Activated CD4-positive, alpha-beta T cell treated with anti-CD3 and anti-CD28 coated beads, Interleukin-2, amount 10 ng/mL, durations not matched to agents 7 days and 5 days (primary cell): ENCODE data around the gene ETNPPL. TPM values are rescaled to one million over a fixed set of nuclear protein-coding genes. Genes with fewer than 3 reads are reported as not detected.
"Not testable (repeated sequence)": the region's sequence is repeated elsewhere in the genome, so short reads cannot be mapped to it uniquely, and the experiment has no call there.

Source experiments
- CTCF ChIA-PET: fragments of 350-600 bp; sonication (Branson Sonifier 250); formaldehyde crosslinking; loops from one replicate; lab custom pipeline; 2021; ENCODE audit warnings: antibody characterized with exemption; lab: Charles Lee
- POLR2A ChIA-PET: fragments of 350-600 bp; sonication (Branson Sonifier 250); formaldehyde crosslinking; loops from one replicate; lab custom pipeline; 2021; ENCODE audit warnings: antibody characterized with exemption; lab: Charles Lee
- DNase-seq: peaks from one replicate; pipeline ENCODE4 v3.0.0-alpha.2; 2020
- H3K27ac Mint-ChIP-seq: one replicate; pipeline ENCODE4 v1.8.0; 2021; ENCODE audit warnings: mild to moderate bottlenecking, moderate library complexity, mixed read lengths
- H3K27me3 Mint-ChIP-seq: one replicate; pipeline ENCODE4 v1.8.0; 2021; ENCODE audit warnings: mixed read lengths
- H3K36me3 Mint-ChIP-seq: one replicate; pipeline ENCODE4 v1.8.0; 2021; ENCODE audit warnings: low read depth, mixed read lengths
- H3K4me1 Mint-ChIP-seq: one replicate; pipeline ENCODE4 v1.8.0; 2021; ENCODE audit warnings: mixed read lengths
- H3K4me3 Mint-ChIP-seq: one replicate; pipeline ENCODE4 v1.8.0; 2021; ENCODE audit warnings: mild to moderate bottlenecking, moderate library complexity, mixed read lengths
- H3K9me3 Mint-ChIP-seq: one replicate; pipeline ENCODE4 v1.8.0; 2021; ENCODE audit warnings: mixed read lengths
- total RNA-seq, 2 experiments: library from RNA; stranded (reverse); gene quantifications; one replicate each; pipeline ENCODE4 v1.2.3, GENCODE V29; 2021

ETNPPL gene
- total RNA-seq, 2 experiments from 2014 or later, result not detected

GRCh38 chr4:108746511-108746910 is 16.3 kb downstream of the ETNPPL start:
- Mint-ChIP-seq H3K4me3 (no peak overlapping the region), H3K4me1 (peaks cover 7% of the 10 kb centered on the region), H3K36me3 (no peaks in the 10 kb centered on the region), H3K27ac (no peak overlapping the region), H3K27me3 (peaks cover 12% of the 10 kb centered on the region), H3K9me3 (no peaks in the 10 kb centered on the region)
- POLR2A ChIA-PET, result no interaction called here
- CTCF ChIA-PET, result no interaction called here
- DNase-seq, result no peak

GRCh38 chr4:108744307-108744706 is 18.5 kb downstream of the ETNPPL start:
- CTCF ChIA-PET, result interaction anchor here (0.6 to 0.7 kb wide), 2 partner anchors 284 to 560 kb away, joined by 4 to 5 read pairs; no protein-coding TSS in a partner anchor

GRCh38 chr4:108742451-108743420 is 20.1 kb downstream of the ETNPPL start:
- Mint-ChIP-seq H3K36me3 (no peaks in the 10 kb centered on the region), H3K4me1 (peaks cover 7% of the 10 kb centered on the region), H3K27ac (no peak overlapping the region), H3K9me3 (no peaks in the 10 kb centered on the region), H3K27me3 (peaks cover 8% of the 10 kb centered on the region), H3K4me3 (no peak overlapping the region)
- CTCF ChIA-PET, result no interaction called here
- no peak for DNase-seq
- POLR2A ChIA-PET, result no interaction called here

More at GRCh38 chr4:108744307-108744706, 18.5 kb downstream of the ETNPPL start:
- DNase-seq, result no peak
- Mint-ChIP-seq H3K36me3 (no peaks in the 10 kb centered on the region), H3K9me3 (no peaks in the 10 kb centered on the region), H3K27ac (no peak overlapping the region), H3K4me1 (peaks cover 7% of the 10 kb centered on the region), H3K27me3 (peaks cover 10% of the 10 kb centered on the region), H3K4me3 (no peak overlapping the region)
- POLR2A ChIA-PET, result no interaction called here

- no peak overlapping the region for H3K27ac Mint-ChIP-seq
- H3K36me3 Mint-ChIP-seq, result no peaks in the 10 kb centered on the region
- H3K4me1 Mint-ChIP-seq, result no peaks in the 10 kb centered on the region
- peaks cover 10% of the 10 kb centered on the region for H3K27me3 Mint-ChIP-seq
- ChIA-PET CTCF (interaction anchor here (0.8 kb wide), 1 partner anchor 20 kb away, joined by 3 read pairs; no protein-coding TSS in a partner anchor), POLR2A (interaction anchor here (0.7 kb wide), 1 partner anchor 46 kb away, joined by 3 read pairs; no protein-coding TSS in a partner anchor)
- no peak overlapping the region for H3K4me3 Mint-ChIP-seq
- no peak for DNase-seq
- H3K9me3 Mint-ChIP-seq, result no peaks in the 10 kb centered on the region
These were observed 24.7 kb downstream of the ETNPPL start for GRCh38 chr4:108738003-108738706.

GRCh38 chr4:108731006-108731405 is 31.8 kb downstream of the ETNPPL start:
- Mint-ChIP-seq H3K9me3 (peaks cover 6% of the 10 kb centered on the region), H3K27me3 (peaks cover 1% of the 10 kb centered on the region)

GRCh38 chr4:108730579-108730978 is 32.3 kb downstream of the ETNPPL start:
- peaks cover 6% of the 10 kb centered on the region for H3K9me3 Mint-ChIP-seq
- H3K27me3 Mint-ChIP-seq, result no peaks in the 10 kb centered on the region
- no peak overlapping the region for H3K27ac Mint-ChIP-seq
- POLR2A ChIA-PET, result no interaction called here
- H3K4me3 Mint-ChIP-seq, result no peak overlapping the region
- no peak for DNase-seq
- peaks cover 1% of the 10 kb centered on the region for H3K36me3 Mint-ChIP-seq
- CTCF ChIA-PET, result no interaction called here
- no peaks in the 10 kb centered on the region for H3K4me1 Mint-ChIP-seq

More at GRCh38 chr4:108731006-108731405, 31.8 kb downstream of the ETNPPL start:
- no peak overlapping the region for H3K4me3 Mint-ChIP-seq
- H3K4me1 Mint-ChIP-seq, result no peaks in the 10 kb centered on the region
- CTCF ChIA-PET, result interaction anchor here (0.8 to 1.2 kb wide), 2 partner anchors 13 to 632 kb away, joined by 3 read pairs; no protein-coding TSS in a partner anchor
- H3K36me3 Mint-ChIP-seq, result peaks cover 1% of the 10 kb centered on the region
- H3K27ac Mint-ChIP-seq, result no peak overlapping the region
- no peak for DNase-seq
- POLR2A ChIA-PET, result no interaction called here

GRCh38 chr4:108729731-108730130 is 33.1 kb downstream of the ETNPPL start:
- no peak overlapping the region for H3K4me3 Mint-ChIP-seq
- no peak overlapping the region for H3K27ac Mint-ChIP-seq
- no peaks in the 10 kb centered on the region for H3K4me1 Mint-ChIP-seq
- ChIA-PET CTCF (interaction anchor here (0.6 kb wide), 1 partner anchor 834 kb away, joined by 3 read pairs; no protein-coding TSS in a partner anchor), POLR2A (no interaction called here)
- no peak for DNase-seq
- H3K27me3 Mint-ChIP-seq, result no peaks in the 10 kb centered on the region
- peaks cover 8% of the 10 kb centered on the region for H3K9me3 Mint-ChIP-seq
- peaks cover 1% of the 10 kb centered on the region for H3K36me3 Mint-ChIP-seq

- Mint-ChIP-seq H3K4me1 (no peaks in the 10 kb centered on the region), H3K27ac (no peak overlapping the region), H3K27me3 (peaks cover 7% of the 10 kb centered on the region), H3K36me3 (peaks cover 4% of the 10 kb centered on the region), H3K4me3 (no peak overlapping the region), H3K9me3 (peaks cover 13% of the 10 kb centered on the region)
- ChIA-PET POLR2A (no interaction called here), CTCF (no interaction called here)
- no peak for DNase-seq
These were observed 37.4 kb downstream of the ETNPPL start for GRCh38 chr4:108725457-108725856.

GRCh38 chr4:108717386-108717785 is 45.5 kb downstream of the ETNPPL start:
- DNase-seq, result no peak
- Mint-ChIP-seq H3K9me3 (no peaks in the 10 kb centered on the region), H3K36me3 (no peaks in the 10 kb centered on the region), H3K4me3 (no peak overlapping the region), H3K27ac (no peak overlapping the region), H3K27me3 (peaks cover 3% of the 10 kb centered on the region), H3K4me1 (no peaks in the 10 kb centered on the region)
- CTCF ChIA-PET, result no interaction called here
- POLR2A ChIA-PET, result no interaction called here

GRCh38 chr4:108716340-108716739 is 46.5 kb downstream of the ETNPPL start:
- no peak overlapping the region for H3K4me3 Mint-ChIP-seq
- CTCF ChIA-PET, result no interaction called here
- no peak overlapping the region for H3K27ac Mint-ChIP-seq
- no peak for DNase-seq
- POLR2A ChIA-PET, result no interaction called here
- H3K36me3 Mint-ChIP-seq, result no peaks in the 10 kb centered on the region
- H3K27me3 Mint-ChIP-seq, result no peaks in the 10 kb centered on the region
- H3K9me3 Mint-ChIP-seq, result no peaks in the 10 kb centered on the region
- H3K4me1 Mint-ChIP-seq, result no peaks in the 10 kb centered on the region

GRCh38 chr4:108714880-108715279 is 48.0 kb downstream of the ETNPPL start:
- no peaks in the 10 kb centered on the region for H3K36me3 Mint-ChIP-seq
- no peak for DNase-seq
- no peaks in the 10 kb centered on the region for H3K4me1 Mint-ChIP-seq
- H3K4me3 Mint-ChIP-seq, result no peak overlapping the region
- ChIA-PET POLR2A (no interaction called here), CTCF (no interaction called here)
- no peaks in the 10 kb centered on the region for H3K27me3 Mint-ChIP-seq
- H3K27ac Mint-ChIP-seq, result no peak overlapping the region
- no peaks in the 10 kb centered on the region for H3K9me3 Mint-ChIP-seq

- POLR2A ChIA-PET, CTCF ChIA-PET, DNase-seq, H3K4me1 Mint-ChIP-seq, H3K36me3 Mint-ChIP-seq, H3K4me3 Mint-ChIP-seq, H3K9me3 Mint-ChIP-seq, H3K27me3 Mint-ChIP-seq, H3K27ac Mint-ChIP-seq: not testable (repeated sequence)
These were observed 52.3 kb downstream of the ETNPPL start for GRCh38 chr4:108710578-108710977.

GRCh38 chr4:108709722-108710121 is 53.1 kb downstream of the ETNPPL start:
- Mint-ChIP-seq H3K36me3 (no peaks in the 10 kb centered on the region), H3K27me3 (no peaks in the 10 kb centered on the region), H3K4me3 (no peak overlapping the region), H3K4me1 (no peaks in the 10 kb centered on the region), H3K9me3 (no peaks in the 10 kb centered on the region), H3K27ac (no peak overlapping the region)
- ChIA-PET POLR2A (no interaction called here), CTCF (no interaction called here)
- no peak for DNase-seq
